ENCODE data around the gene GSAP. TPM values are rescaled to one million over a fixed set of nuclear protein-coding genes. Genes with fewer than 3 reads are reported as not detected.
A peak's percentile ranks its signal among the peaks of the same experiment; 100 is the strongest.

The GSAP gene
- total and polyA plus RNA-seq, 3 experiments from 2014 or later: 2.0 to 11.9 (median 2.9) TPM

DNA sequence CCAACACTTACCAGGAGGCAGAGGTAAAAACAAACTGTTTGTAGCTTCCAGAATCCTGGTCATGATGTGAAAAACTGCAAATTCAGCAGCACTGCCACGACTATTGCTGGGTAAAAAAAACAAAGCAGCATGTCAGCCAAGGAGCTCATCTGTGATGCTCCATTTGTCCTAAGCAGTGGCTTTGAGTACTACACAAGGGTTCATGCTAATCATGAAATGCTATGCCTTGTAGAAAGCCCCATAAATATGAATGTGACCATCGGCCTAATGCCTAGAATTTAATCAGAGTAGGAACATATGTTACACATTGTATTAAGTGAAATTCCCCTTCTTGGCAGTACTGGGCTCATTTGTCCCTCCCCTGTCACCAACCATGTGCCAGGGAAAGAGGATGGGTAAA is 95.4 kb downstream of the GSAP start:
- Mint-ChIP-seq H3K27ac (peak overlapping the region in 2 of 8 donors; percentile 29 to 85), H3K4me3 (no peak overlapping the region), H3K27me3 (no peaks in the 10 kb centered on the region), H3K4me1 (peaks cover 0 to 9% (median 5%) of the 10 kb centered on the region in 3 donors), H3K36me3 (peaks cover 37 to 59% (median 45%) of the 10 kb centered on the region in 3 donors), H3K9me3 (no peaks in the 10 kb centered on the region)
- no peak for DNase-seq
- H3K9me3 ChIP-seq (ENCODE audit: low read length): no peaks in the 10 kb centered on the region
- ChIA-PET CTCF (interaction anchor here (1.6 kb wide), 1 partner anchor 11 kb away, joined by 5 read pairs; no protein-coding TSS in a partner anchor), POLR2A (no interaction called here)
- no peaks in the 10 kb centered on the region for H3K27me3 ChIP-seq (ENCODE audit: insufficient read depth, low read length, poor library complexity, severe bottlenecking)
- no peaks in the 10 kb centered on the region for H3K36me3 ChIP-seq (ENCODE audit: insufficient read depth, low read length)
- no peak overlapping the region for H3K27ac ChIP-seq (ENCODE audit: low read depth, low read length)
- H3K4me3 ChIP-seq (ENCODE audit: low read length): no peak overlapping the region
- H3K4me1 ChIP-seq (ENCODE audit: insufficient read depth, low read length): no peaks in the 10 kb centered on the region

DNA sequence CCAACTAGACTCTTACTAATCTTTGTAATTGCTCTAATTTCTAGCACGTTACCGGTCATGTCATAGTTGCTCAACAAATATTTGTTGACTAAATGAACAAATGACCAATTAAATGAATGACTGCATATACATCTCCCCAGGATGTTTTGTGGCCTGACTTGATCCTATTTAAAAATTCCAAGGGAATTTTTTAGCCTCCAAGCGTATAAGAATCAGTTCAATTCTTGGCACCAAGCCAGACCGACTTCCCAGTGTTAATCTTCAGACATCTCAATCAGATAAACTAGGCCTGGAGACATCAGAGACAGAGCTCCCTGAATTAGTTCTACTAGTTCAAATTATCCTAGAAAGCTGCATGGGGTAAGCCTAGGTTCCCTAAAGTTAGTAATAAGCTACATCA is 96.0 kb downstream of the GSAP start:
- Histone ChIP-seq H3K27ac (ENCODE audit: low read depth, low read length) (no peak overlapping the region), H3K4me3 (ENCODE audit: low read length) (no peak overlapping the region), H3K36me3 (ENCODE audit: insufficient read depth, low read length) (no peaks in the 10 kb centered on the region), H3K9me3 (ENCODE audit: low read length) (no peaks in the 10 kb centered on the region), H3K27me3 (ENCODE audit: insufficient read depth, low read length, poor library complexity, severe bottlenecking) (no peaks in the 10 kb centered on the region), H3K4me1 (ENCODE audit: insufficient read depth, low read length) (no peaks in the 10 kb centered on the region)
- Mint-ChIP-seq H3K4me3 (no peak overlapping the region), H3K27me3 (no peaks in the 10 kb centered on the region), H3K9me3 (no peaks in the 10 kb centered on the region), H3K36me3 (peaks cover 39 to 61% (median 51%) of the 10 kb centered on the region in 3 donors), H3K27ac (peak overlapping the region in 4 of 8 donors; percentile 13 to 61 (median 30)), H3K4me1 (peaks cover 0 to 9% (median 5%) of the 10 kb centered on the region in 3 donors)
- no peak for DNase-seq
- ChIA-PET CTCF (interaction anchor here (1.6 kb wide), 1 partner anchor 12 kb away, joined by 5 read pairs; no protein-coding TSS in a partner anchor), POLR2A (no interaction called here)

DNA sequence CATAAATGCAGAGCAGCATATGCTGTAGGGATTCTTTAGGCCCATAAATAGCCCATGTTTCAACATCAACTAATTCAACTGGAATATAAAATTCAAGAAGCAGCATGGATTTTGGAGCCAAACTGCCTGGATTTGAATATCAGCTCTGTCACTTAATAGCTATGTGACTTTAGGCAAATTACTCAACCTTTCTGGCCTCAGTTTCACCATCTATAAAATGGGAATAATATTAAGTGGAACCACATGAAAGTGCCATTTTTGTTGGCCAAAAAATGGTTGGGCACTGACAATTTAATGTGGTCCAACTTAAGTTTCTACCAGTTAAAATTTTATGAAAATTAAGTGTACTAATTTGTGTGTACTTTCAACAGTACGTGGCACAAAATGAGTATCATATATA is 98.1 kb downstream of the GSAP start:
- no peaks in the 10 kb centered on the region for H3K36me3 ChIP-seq (ENCODE audit: insufficient read depth, low read length)
- POLR2A ChIA-PET: no interaction called here
- H3K4me3 Mint-ChIP-seq: no peak overlapping the region

DNA sequence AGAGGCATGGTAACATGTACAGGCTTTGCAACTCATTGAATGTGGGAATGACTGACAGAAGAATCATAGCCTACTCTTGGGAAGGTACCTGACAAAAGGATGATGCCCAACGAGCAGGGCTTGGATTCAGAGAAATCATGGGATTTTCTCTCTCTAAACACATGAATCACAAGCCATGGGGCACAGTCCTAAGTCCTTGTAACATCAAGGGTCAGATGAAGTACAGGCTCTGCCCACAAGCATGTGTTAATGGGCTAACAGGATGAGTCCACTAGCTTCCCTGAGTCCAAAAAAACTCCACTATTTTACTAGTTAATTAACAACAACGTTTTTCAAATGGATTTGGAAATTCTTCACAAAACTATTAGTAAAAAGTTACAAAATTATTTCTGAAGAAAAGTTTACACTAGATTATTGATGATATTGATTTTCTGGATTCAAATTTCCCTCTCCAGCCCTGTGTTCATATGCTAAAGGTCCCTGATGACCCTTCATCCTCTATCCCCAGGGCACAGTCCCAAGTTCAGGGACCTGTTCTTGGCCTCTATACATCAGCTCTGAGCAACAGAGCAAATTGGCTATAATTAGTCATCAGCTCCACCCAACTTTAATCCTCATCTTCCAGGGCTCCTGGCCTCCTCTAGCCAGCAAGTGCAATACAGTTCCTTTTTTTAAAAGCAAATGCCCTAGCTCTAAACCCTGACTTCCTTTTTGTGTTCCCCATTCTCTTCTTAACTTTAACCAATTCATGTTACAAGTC is 99.8 kb downstream of the GSAP start:
- H3K4me1 Mint-ChIP-seq: peaks cover 0 to 7% (median 5%) of the 10 kb centered on the region in 3 donors
- POLR2A ChIA-PET: no interaction called here
- Histone ChIP-seq H3K36me3 (ENCODE audit: insufficient read depth, low read length) (no peaks in the 10 kb centered on the region), H3K4me1 (ENCODE audit: insufficient read depth, low read length) (no peaks in the 10 kb centered on the region), H3K4me3 (ENCODE audit: low read length) (no peak overlapping the region), H3K27ac (ENCODE audit: low read depth, low read length) (no peak overlapping the region), H3K27me3 (ENCODE audit: insufficient read depth, low read length, poor library complexity, severe bottlenecking) (no peaks in the 10 kb centered on the region), H3K9me3 (ENCODE audit: low read length) (no peaks in the 10 kb centered on the region)
- H3K9me3 Mint-ChIP-seq: no peaks in the 10 kb centered on the region
- H3K36me3 Mint-ChIP-seq: peaks cover 48 to 85% (median 53%) of the 10 kb centered on the region in 3 donors
- CTCF ChIA-PET: no interaction called here
- DNase-seq: no peak
- H3K27ac Mint-ChIP-seq: no peak overlapping the region
- no peak overlapping the region for H3K4me3 Mint-ChIP-seq
- no peaks in the 10 kb centered on the region for H3K27me3 Mint-ChIP-seq

More for the DNA sequence above, 98.1 kb downstream of the GSAP start:
- CTCF ChIA-PET: no interaction called here
- H3K27me3 Mint-ChIP-seq: no peaks in the 10 kb centered on the region
- no peaks in the 10 kb centered on the region for H3K27me3 ChIP-seq (ENCODE audit: insufficient read depth, low read length, poor library complexity, severe bottlenecking)
- H3K9me3 Mint-ChIP-seq: no peaks in the 10 kb centered on the region
- H3K4me1 ChIP-seq (ENCODE audit: insufficient read depth, low read length): no peaks in the 10 kb centered on the region
- H3K36me3 Mint-ChIP-seq: peaks cover 45 to 75% (median 53%) of the 10 kb centered on the region in 3 donors
- H3K27ac ChIP-seq (ENCODE audit: low read depth, low read length): no peak overlapping the region
- H3K27ac Mint-ChIP-seq: no peak overlapping the region
- no peak for DNase-seq
- no peaks in the 10 kb centered on the region for H3K9me3 ChIP-seq (ENCODE audit: low read length)
- peaks cover 0 to 7% (median 5%) of the 10 kb centered on the region in 3 donors for H3K4me1 Mint-ChIP-seq
- H3K4me3 ChIP-seq (ENCODE audit: low read length): no peak overlapping the region

DNA sequence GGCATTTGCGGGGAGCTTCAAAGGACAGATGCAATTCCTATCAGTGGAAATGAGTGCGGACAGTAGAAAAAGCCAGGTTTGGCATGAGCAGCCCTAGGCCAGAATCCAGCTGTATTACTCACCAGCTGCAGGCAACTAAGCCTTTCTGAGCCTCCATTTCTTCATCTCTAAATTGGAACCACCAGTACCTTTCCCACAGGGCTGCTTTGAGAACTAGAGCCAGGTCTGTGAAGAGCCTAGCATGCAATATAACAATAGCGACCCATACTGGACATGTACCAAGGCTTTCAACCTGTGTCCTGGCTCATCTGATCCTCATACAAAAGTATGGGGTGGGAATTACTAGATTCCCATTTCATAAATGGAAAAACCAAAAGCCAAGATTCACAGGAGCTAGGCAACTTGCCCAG is 101.0 kb downstream of the GSAP start:
- Histone ChIP-seq H3K4me1 (ENCODE audit: insufficient read depth, low read length) (no peaks in the 10 kb centered on the region), H3K27me3 (ENCODE audit: insufficient read depth, low read length, poor library complexity, severe bottlenecking) (no peaks in the 10 kb centered on the region), H3K36me3 (ENCODE audit: insufficient read depth, low read length) (no peaks in the 10 kb centered on the region), H3K4me3 (ENCODE audit: low read length) (no peak overlapping the region), H3K27ac (ENCODE audit: low read depth, low read length) (no peak overlapping the region), H3K9me3 (ENCODE audit: low read length) (no peaks in the 10 kb centered on the region)
- no peak overlapping the region for H3K27ac Mint-ChIP-seq
- H3K4me1 Mint-ChIP-seq: peaks cover 0 to 8% (median 7%) of the 10 kb centered on the region in 3 donors
- H3K27me3 Mint-ChIP-seq: no peaks in the 10 kb centered on the region
- H3K4me3 Mint-ChIP-seq: no peak overlapping the region
- POLR2A ChIA-PET: no interaction called here
- no peaks in the 10 kb centered on the region for H3K9me3 Mint-ChIP-seq
- peaks cover 46 to 86% (median 57%) of the 10 kb centered on the region in 3 donors for H3K36me3 Mint-ChIP-seq
- DNase-seq: no peak
- CTCF ChIA-PET: no interaction called here

DNA sequence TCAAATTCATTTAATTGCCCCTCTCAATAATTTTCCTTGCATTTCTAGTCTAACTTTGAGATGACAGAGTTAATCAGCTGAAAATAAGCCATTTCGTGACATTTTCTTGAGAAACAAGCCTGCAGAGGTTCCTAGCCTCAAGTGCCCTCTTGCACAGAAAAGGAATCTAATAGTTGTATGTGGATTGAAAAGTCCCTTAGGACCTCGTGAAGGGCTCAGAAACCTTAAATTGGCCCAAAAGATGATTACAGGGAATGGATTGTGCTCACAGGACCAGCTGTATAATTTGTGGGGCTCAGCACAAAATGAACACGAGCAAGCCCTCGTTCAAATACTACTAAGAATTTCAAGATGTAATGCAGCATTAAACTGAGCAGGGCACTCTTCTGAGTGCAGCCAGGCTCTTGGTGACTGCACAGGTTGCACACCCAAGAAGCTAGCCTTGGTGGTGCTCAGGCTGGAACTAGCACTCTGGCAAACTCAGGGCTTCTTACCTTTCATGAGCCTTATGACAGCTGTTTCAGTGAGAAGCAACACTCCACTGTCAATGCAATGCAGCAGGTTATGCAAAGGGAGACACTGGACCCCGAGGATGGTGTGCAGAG is 102.2 kb downstream of the GSAP start:
- Histone ChIP-seq H3K4me1 (ENCODE audit: insufficient read depth, low read length) (no peaks in the 10 kb centered on the region), H3K27ac (ENCODE audit: low read depth, low read length) (no peak overlapping the region), H3K9me3 (ENCODE audit: low read length) (no peaks in the 10 kb centered on the region), H3K36me3 (ENCODE audit: insufficient read depth, low read length) (no peaks in the 10 kb centered on the region), H3K4me3 (ENCODE audit: low read length) (no peak overlapping the region), H3K27me3 (ENCODE audit: insufficient read depth, low read length, poor library complexity, severe bottlenecking) (no peaks in the 10 kb centered on the region)
- ChIA-PET POLR2A (interaction anchor here (0.6 kb wide), 1 partner anchor 85 kb away, joined by 3 read pairs; no protein-coding TSS in a partner anchor), CTCF (no interaction called here)
- Mint-ChIP-seq H3K4me3 (no peak overlapping the region), H3K27ac (peak overlapping the region in 3 of 8 donors; percentile 14 to 55 (median 40)), H3K36me3 (peaks cover 48 to 82% (median 50%) of the 10 kb centered on the region in 3 donors), H3K4me1 (peaks cover 0 to 8% (median 3%) of the 10 kb centered on the region in 3 donors), H3K9me3 (no peaks in the 10 kb centered on the region), H3K27me3 (no peaks in the 10 kb centered on the region)
- no peak for DNase-seq

DNA sequence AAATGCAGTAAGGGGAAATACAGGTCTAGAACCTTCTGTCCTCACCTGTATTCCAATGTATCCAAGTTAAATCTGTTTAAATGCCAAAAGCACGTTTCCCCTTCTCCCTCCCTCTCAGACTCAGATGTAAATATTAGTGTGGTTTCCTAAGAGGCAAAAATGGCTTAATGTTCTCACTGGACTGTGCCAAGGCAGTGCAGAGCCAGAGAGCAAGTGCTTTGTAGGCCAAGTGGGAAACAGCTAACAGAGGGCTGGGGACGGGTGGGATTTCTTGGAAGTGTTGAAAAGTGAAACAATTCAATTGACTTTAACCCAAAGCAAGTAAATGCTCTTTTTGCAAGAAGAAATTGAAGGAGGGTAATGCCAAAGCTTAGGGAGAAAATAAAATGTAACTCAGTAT is 103.1 kb downstream of the GSAP start:
- H3K9me3 ChIP-seq (ENCODE audit: low read length): no peaks in the 10 kb centered on the region
- H3K27me3 ChIP-seq (ENCODE audit: insufficient read depth, low read length, poor library complexity, severe bottlenecking): no peaks in the 10 kb centered on the region
- no peak overlapping the region for H3K4me3 Mint-ChIP-seq
- no peak for DNase-seq
- H3K9me3 Mint-ChIP-seq: no peaks in the 10 kb centered on the region
- POLR2A ChIA-PET: no interaction called here
- H3K27ac ChIP-seq (ENCODE audit: low read depth, low read length): no peak overlapping the region
- H3K36me3 Mint-ChIP-seq: peaks cover 43 to 78% (median 46%) of the 10 kb centered on the region in 3 donors
- no peaks in the 10 kb centered on the region for H3K4me1 ChIP-seq (ENCODE audit: insufficient read depth, low read length)
- peaks cover 0 to 8% (median 3%) of the 10 kb centered on the region in 3 donors for H3K4me1 Mint-ChIP-seq
- H3K27ac Mint-ChIP-seq: peak overlapping the region in 1 of 8 donors; percentile 11
- H3K27me3 Mint-ChIP-seq: no peaks in the 10 kb centered on the region
- CTCF ChIA-PET: no interaction called here
- H3K4me3 ChIP-seq (ENCODE audit: low read length): no peak overlapping the region
- no peaks in the 10 kb centered on the region for H3K36me3 ChIP-seq (ENCODE audit: insufficient read depth, low read length)

DNA sequence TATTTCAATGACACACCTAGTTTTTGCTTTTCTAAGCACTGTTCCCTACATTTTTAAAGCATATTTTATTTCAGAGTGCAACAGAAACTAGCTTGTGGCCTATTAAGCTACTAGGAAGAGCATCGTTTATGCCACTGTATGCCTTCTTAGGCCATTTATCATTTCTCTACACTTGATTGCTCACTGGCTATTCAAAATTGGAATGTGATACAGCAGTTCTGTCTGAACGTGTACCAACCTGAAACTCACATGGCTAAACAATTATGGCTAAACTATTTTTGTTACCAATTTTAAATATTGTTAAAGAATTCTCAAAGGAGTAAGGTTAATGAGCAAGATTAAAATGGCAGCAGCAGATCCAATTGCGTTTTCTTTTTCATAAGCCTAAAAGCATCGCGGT is 105.2 kb downstream of the GSAP start:
- no peak for DNase-seq
- H3K4me3 Mint-ChIP-seq: no peak overlapping the region
- H3K4me1 Mint-ChIP-seq: peaks cover 0 to 9% (median 0%) of the 10 kb centered on the region in 3 donors
- Histone ChIP-seq H3K4me3 (ENCODE audit: low read length) (no peak overlapping the region), H3K4me1 (ENCODE audit: insufficient read depth, low read length) (no peaks in the 10 kb centered on the region), H3K27me3 (ENCODE audit: insufficient read depth, low read length, poor library complexity, severe bottlenecking) (no peaks in the 10 kb centered on the region), H3K36me3 (ENCODE audit: insufficient read depth, low read length) (no peaks in the 10 kb centered on the region), H3K9me3 (ENCODE audit: low read length) (no peaks in the 10 kb centered on the region), H3K27ac (ENCODE audit: low read depth, low read length) (no peak overlapping the region)
- H3K9me3 Mint-ChIP-seq: no peaks in the 10 kb centered on the region
- no peak overlapping the region for H3K27ac Mint-ChIP-seq
- ChIA-PET CTCF (no interaction called here), POLR2A (no interaction called here)
- H3K27me3 Mint-ChIP-seq: no peaks in the 10 kb centered on the region
- H3K36me3 Mint-ChIP-seq: peaks cover 38 to 68% (median 44%) of the 10 kb centered on the region in 3 donors
